ENCODE data around the gene FGD6.
"Not testable (repeated sequence)": the region's sequence is repeated elsewhere in the genome, so short reads cannot be mapped to it uniquely, and the experiment has no call there.

FGD6 gene

DNA sequence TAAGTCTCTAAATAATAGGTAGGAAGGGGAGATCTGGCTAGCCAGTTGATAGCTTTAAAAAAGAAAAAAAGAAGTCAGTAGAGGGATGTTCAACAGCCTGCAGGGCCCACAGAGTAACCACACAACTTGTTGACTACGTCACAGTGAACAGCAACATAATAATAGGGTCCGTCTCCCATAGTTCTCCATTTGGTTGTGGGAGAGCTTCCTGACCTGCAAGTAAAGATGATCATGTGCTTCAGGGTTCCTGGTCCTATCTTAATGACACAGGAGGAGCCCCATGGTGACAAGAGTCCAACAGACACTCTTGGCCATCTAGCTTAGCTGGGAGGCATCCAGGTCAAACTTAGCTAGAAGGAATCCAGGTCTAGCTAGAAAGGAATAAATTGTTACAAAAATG, 36.2 kb downstream of the FGD6 start:
- no peak for DNase-seq (ENCODE audit: extremely low read depth in 1 of 2, low read depth in 1 of 2)

DNA sequence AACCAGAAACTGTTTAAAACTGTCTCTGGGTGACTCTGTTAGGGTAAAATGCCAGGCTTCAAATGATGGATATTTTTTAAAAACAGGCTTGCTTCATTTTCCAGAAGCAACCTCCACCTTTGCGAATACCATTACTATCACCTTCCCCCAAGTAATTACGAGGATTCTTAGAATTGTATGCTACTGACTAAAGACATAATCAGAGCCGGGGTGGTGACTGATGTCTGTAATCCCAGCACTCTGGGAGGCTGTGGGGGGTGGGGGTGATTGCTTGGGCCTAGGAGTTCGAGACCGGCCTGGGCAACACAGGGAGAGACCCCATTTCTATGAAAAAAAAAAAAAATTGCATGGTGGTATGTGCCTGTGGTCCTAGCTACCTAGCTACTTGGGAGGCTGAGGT, 38.3 kb downstream of the FGD6 start:
- DNase-seq (ENCODE audit: extremely low read depth in 1 of 2, low read depth in 1 of 2), result no peak

DNA sequence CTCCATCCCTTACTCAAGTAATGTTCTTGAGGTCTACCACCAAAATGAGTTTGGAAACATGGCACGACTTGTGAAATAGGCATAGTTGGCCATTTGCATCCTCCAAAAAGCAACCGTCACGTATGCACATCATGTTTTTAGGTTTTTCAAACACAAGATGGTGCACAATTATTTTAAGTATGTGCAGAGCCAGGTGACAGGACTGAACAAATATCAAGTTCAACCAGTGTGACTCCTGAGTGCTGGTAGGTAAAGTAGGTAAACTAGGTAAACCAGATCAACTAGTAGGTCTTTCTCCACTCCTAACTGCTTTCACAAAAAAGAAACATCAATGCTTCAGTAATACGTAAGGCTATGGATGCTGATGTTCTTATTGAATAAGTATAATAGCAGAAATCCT, 39.1 kb downstream of the FGD6 start:
- DNase-seq (ENCODE audit: extremely low read depth in 1 of 2, low read depth in 1 of 2), result no peak

DNA sequence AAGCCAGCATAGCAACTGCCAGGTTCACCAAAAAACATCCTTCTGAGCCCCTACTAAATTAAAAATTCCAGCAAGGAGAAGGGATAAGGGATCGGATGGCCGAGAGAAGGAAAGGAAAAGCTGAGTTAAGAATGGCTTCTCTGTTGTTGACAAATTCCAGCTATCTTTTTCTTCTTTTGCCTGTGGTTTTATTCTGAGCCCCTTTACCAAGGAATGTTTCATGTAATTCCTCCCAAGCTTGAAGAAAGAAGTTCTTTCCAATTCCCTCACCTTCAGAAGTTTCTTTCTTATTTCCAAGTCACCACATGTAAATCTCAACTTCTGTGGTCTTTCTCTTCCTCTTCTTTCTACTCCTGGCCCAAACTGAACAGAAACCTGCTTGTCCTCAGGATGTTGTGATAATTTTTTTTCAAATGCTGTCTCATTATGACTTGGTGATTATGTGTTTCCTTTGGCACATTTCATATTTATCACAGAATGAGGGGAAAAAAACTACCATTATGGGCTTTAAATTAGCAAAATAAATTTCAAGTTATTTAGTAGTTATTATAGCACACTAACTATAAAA, 40.0 kb downstream of the FGD6 start:
- DNase-seq (ENCODE audit: extremely low read depth in 1 of 2, low read depth in 1 of 2), result no peak

DNA sequence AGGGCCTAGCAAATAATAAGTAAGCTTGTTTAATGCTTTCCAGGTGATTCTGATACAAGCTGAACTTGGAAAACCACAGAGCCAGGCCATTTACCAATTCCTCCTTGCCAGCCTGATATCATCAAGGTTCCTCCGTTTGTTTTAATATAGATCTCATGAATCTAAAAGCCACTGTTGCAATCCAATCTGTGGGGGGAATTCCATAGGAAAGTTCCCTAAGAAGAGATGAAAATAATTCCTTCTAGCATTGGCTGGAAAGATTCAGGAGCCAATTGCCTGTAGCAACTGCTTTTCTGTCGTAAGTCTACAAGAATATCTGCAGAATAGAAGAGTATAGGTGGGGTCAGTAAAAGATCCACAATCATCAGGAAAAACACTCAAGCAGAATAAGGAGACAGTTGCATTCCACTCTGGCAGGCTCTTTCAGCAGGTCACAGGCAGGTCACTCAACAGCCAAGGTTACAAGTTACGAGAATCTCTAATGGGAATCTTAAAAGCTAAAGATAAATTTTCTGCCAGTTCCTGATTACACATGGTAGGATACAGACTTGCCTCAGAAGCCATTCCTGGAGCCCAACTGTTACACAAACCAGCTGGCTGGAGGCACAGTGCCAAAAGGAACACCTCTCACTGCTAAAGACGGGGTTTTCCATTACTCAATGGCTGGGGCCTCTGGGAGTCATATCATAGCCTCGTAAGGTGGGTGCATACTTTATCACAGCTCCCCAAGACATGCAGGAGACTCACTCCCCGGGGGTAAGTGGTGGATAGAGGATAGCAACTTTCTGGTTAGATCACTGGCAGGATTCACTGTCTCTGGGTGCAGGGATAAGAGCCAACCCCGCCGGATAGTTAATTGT, 43.6 kb downstream of the FGD6 start:
- DNase-seq (ENCODE audit: extremely low read depth in 1 of 2, low read depth in 1 of 2), result no peak

DNA sequence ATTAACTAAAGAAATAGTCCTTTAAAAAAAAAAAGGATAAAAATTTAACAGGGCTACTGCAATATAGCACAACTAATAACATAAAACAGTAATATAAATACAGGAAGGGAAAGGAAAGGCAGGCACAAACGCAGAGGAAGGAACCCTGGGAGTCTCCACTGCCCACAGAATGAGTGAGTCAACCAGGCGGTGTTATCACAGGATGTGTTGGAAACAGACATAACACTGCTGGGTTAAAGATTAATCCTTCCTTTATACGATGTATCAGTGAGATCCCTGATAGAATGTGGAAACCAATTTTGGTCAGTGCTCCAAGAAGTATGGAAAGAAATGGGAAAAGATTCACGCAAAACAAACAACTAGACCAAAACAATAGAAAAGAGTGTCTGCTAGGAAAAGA, 47.9 kb downstream of the FGD6 start:
- no peak for DNase-seq (ENCODE audit: extremely low read depth in 1 of 2, low read depth in 1 of 2)

DNA sequence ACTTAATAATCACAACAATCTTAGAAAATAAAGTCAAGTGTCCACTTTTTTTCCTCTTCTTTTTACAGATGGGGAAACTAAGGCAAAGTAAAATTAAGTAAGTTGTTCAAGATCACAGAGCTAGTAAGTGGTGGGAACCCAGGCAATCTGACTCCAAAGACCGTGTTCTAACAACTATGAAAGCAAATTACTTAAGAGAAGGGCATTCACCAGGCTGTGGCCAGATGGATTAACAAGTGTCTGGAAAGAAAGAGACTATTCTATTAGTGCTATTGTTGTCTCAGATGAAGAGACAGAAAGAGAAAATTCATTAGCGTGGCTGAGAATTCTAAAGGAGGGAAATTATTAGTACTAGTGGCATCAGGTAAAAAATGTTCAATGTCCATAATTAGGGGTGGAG, 48.5 kb downstream of the FGD6 start:
- DNase-seq (ENCODE audit: extremely low read depth in 1 of 2, low read depth in 1 of 2), result no peak

DNA sequence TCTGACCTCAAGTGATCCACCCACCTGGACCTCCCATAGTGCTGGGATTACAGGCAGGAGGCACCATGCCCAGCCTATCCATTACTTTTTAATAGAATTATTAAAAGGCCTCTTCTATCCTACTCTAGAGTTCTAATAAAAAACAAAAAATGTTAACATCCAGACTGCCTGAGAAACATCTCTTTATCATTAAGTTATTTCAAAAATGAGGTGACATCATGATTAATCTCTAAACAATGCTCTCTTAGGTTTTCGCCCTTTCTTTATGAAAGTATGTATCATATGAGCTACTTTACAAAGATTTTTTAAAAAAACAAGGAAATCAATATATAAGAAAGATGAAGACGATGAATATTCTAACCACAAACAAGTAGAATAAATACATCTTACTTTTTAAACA, 52.6 kb downstream of the FGD6 start:
- no peak for DNase-seq (ENCODE audit: extremely low read depth in 1 of 2, low read depth in 1 of 2)

DNA sequence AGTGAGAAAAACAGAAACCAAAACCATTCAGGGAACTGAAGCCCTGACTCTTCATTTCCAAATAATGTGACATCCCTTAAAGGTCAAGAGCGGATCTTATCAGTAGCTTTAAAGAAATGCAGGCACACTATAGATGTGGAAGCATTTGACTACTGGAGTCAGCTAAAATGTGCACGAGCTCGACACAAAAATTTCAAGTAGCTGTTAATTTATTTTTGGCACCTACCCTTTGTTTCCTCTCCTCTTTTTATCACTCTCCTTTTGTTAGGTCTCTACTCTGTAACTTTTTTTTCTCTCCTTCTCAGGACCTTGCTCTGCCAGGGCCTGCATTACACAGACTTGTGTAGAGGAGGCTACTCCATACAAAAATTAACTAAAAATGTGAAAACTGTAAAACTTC, 58.3 kb downstream of the FGD6 start:
- DNase-seq (ENCODE audit: extremely low read depth in 1 of 2, low read depth in 1 of 2), result no peak

DNA sequence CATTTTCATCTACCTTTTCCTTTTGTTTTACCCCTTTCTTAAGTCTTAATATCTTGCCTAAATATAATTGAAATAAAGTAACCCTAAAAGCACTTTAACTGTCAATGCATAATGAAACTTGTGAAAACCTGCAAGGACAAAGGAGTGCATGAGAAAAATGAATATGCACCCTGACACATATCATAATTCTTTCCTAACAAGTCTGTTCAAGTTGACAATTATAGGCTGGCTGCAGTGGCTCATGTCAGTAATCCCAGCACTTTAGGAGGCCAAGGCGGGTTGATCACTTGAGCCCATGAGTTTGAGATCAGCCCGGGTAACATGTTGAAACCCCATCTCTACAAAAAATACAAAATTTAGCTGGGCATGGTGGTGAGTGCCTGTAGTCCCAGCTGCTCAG, 65.4 kb downstream of the FGD6 start:
- no peak for DNase-seq (ENCODE audit: extremely low read depth in 1 of 2, low read depth in 1 of 2)

DNA sequence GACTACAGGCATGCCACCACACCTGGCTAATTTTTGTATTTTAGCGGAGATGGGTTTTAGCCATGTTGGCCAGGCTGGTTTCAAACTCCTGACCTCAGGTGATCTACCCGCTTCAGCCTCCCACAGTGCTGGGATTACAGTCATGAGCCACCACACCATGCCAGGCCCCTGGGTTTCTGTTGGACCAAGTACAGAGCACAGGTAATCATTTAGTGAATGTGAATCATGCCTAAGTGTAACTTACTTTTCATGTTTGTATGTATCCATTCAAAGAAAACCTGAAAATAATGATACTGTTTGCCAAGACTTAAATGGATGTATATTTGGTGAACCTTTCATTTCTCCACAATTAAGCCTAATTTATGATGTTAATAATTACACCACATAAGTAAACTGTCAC, 65.9 kb downstream of the FGD6 start:
- no peak for DNase-seq (ENCODE audit: extremely low read depth in 1 of 2, low read depth in 1 of 2)

DNA sequence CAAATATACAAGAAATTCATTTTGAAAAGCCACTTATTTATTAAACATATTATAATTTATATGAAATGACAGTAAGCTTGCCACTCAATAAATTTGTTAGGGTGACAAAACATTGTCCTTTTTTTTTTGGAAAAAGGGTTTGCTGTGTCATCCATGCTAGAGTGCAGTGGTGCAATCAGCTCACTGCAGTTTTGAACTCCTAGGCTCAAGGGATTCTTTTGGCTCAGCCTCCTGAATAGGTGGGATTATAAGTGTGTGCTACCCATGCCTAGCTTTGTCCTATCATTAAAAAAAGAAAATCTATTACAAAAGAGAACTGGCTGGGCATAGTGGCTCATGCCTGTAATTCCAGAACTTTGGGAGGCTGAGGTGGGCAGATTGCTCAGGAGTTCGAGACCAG, 66.8 kb downstream of the FGD6 start:
- DNase-seq (ENCODE audit: extremely low read depth in 1 of 2, low read depth in 1 of 2), result no peak

DNA sequence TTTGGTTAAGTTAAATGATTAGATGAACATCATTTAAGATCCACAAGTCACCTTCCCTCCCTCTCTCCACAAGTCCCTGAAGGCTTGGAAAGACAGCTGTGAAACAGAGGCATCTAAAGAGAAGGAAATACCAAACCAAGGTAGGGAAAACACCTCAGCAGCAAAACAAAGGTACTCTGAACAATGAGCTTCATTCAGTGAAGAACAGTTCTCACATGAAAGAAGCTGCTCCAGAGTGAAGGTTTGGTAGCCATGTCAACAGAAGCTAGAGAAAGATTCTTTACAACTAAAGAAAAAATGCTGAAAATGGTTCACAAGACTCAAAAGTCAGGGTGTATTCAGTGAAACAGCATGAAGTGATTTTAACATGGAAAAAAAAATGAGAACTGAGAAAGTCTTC, 69.4 kb downstream of the FGD6 start:
- no peak for DNase-seq (ENCODE audit: extremely low read depth in 1 of 2, low read depth in 1 of 2)

DNA sequence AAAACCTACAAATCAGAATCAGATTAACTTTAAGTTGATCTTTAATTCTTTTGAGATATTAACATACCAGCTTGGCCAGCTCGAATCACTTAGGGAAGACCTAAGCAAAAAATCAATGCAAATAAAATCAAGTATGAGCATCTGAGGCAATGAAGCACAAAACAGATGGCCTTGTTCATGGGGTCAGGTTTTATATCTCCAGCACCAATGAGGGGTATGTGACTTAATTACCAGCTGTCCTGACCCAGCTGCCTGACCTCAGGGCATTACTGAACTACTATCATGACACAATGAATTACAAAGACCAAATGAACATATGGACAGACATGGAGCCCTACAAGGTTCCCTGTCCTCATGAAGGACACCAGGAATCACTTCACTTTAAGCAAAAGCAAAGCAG, 70.5 kb downstream of the FGD6 start:
- DNase-seq (ENCODE audit: extremely low read depth in 1 of 2, low read depth in 1 of 2), result no peak

DNA sequence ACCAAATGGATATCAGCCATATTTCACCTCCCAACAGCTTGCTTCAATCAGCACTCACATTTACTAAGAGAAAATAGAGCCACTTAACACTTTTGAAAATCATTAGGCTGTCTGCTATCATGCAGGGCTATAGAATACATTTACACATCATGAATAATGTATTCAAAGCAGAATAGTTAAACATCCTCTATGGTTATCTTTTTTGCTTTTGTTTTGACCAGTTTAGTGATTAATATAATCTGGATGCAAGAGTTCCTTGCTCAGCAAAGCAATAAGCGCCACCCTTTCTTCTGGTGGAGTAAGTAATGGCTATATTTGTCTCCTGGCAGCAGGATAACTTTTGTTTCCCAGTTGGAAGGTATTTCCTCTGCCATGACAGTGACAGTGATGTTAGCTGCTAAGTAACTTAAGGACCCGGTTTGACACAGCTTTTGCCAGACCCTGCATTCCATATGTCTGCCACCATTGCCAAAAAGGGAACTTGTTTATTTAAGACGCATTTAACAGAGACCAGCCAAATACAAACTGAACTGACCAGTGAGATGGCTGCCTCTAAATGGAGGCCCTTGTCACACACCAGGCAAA, 73.6 kb downstream of the FGD6 start:
- DNase-seq (ENCODE audit: extremely low read depth in 1 of 2, low read depth in 1 of 2), result no peak

DNA sequence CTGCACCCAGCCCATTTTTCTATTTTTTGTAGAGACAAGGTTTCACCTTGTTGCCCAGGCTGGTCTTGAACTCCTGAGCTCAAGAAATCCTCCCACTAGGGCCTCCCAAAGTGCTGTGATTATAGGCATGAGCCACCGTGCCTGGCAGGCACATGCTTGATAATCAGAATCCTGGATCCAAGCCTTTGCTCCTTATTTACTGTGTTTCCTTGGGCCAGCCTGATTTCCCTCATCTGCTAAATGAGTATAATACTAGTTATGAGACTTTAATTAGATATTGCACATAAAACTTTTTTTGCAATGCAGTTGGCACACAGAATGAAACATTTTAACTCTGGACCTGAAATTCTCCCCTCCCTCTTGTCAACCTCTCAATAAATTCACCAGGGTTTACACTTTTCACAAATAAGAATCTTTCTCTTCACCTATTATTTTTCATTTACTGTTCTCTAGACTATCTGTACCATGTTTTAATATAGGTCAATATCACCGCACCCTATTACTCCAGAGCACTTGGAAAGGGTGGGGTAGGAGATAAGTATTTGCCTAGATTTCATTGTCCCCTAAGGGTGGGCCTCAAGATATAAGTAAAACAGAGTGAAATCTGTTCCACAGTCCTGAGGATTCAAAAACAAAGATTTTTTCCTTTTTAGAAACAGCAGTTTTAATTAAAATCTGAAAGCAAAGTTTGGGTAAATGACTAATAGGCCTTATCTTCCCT, 74.7 kb downstream of the FGD6 start:
- no peak for DNase-seq (ENCODE audit: extremely low read depth in 1 of 2, low read depth in 1 of 2)

DNA sequence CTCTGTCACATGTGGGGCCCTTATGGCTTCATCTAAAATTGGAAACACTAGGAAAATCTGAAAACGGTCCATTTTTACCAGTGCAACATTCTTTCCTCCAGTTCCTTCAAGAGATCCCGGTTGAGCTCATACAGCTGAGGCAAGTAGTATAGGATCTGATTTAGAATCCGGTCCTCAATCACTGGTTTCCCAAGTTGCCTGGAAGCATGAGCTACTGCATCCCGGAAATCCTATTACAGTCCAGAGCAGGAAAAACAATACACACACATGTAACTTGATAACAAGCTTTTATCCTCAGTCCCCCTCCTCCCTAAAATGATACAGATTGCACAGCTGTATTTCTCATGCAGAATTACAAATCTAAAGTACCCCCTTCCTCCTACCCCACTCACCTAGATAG, 76.0 kb downstream of the FGD6 start:
- DNase-seq (ENCODE audit: extremely low read depth in 1 of 2, low read depth in 1 of 2), result no peak

DNA sequence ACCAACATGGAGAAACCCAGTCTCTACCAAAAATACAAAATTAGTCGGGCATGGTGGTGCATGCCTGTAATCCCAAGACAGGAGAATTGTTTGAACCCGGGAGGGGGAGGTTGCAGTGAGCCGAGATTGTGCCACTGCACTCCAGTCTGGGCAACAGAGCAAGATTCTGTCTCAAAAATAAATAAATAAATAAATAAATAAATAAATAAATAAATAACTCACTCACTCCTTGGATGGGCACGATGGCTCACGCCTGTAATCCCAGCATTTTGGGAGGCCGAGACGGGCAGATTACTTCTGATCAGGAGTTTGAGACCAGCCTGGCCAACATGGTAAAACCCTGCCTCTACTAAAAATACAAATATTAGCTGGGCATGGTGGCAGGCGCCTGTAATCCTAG, 79.2 kb downstream of the FGD6 start:
- not testable (repeated sequence) for DNase-seq (ENCODE audit: extremely low read depth in 1 of 2, low read depth in 1 of 2)

DNA sequence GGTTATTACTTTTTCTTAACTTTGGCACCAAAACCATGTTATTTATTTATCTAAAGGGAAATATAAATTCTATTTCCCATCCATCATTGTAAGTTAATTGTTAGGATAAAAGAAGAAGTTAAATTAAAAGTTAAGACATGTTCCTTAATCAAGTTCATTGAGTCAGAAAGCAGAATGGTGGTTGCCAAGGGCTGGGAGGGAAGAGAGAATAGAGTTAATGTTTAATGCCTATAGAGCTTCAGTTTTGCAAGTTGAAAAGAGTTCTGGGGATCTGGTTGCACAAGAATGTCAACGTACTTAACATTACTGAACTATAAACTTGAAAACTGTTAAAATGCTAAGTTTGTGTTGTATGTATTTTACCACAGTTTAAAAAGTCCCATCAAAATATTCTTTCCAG, 80.7 kb downstream of the FGD6 start:
- no peak for DNase-seq (ENCODE audit: extremely low read depth in 1 of 2, low read depth in 1 of 2)

DNA sequence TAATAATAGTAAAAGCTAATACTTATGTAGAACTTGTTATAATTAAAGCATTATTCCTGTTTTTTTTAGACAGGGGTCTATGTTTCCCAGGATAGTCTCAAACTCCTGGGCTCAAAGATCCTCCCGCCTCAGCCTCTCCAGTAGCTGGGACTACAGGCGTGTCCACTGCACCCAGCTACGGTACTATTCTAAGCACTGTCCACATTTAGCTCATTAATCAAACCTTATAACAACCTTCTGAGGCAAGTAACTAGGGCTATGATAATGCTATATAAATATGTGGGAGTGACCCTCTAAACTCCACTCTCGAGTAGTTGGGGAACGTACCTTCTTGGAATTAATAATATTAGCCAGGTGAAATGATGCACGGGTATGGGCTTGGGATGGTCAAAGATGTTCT, 83.2 kb downstream of the FGD6 start:
- DNase-seq (ENCODE audit: extremely low read depth in 1 of 2, low read depth in 1 of 2), result no peak

DNA sequence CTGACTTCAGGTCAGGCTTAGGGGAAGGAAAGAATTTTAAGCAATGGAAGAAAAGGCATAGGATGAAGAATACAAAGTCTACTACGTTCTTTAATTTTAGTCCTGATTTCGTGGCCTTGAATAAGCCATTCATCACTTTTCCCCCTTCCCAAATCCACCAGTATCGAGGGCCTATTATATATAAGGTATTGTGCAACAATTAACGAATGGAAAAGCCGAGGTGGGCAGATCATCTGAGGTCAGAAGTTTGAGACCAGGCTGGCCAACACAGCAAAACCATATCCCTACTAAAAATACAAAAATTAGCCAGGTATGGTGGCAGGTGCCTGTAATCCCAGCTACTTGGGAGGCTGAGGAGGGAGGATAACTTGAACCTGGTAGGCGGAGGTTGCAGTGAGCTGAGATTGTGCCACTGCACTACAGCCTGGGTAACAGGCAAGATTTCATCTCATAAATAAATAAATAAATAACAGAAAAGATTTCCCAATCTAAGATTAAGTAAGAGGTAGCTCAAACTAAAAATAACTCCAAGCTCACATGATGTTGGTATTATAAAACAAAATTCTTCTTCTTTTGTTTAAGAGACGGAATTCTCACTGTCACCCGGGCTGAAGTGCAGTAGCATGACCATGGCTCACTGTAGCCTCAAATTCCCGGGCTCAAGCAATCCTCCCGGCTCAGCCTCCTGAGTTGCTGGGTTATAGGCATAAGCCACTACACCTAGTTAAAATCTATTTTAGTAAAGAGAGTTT, 85.5 kb downstream of the FGD6 start:
- DNase-seq (ENCODE audit: extremely low read depth in 1 of 2, low read depth in 1 of 2), result no peak

Data from stimulated activated CD8-positive, alpha-beta memory T cell treated with anti-CD3 and anti-CD28 coated beads, Interleukin-7, amount 100 ng/mL, for 48 hours (primary cell).